NCI-H1436 (cell line): ENCODE measurements around the gene CHAMP1.
"Not testable (repeated sequence)": the region's sequence is repeated elsewhere in the genome, so short reads cannot be mapped to it uniquely, and the experiment has no call there.

Experiments
- DNase-seq: peaks from one replicate; lab custom pipeline; 2025; lab: John Stamatoyannopoulos, UW

CHAMP1 gene

DNA sequence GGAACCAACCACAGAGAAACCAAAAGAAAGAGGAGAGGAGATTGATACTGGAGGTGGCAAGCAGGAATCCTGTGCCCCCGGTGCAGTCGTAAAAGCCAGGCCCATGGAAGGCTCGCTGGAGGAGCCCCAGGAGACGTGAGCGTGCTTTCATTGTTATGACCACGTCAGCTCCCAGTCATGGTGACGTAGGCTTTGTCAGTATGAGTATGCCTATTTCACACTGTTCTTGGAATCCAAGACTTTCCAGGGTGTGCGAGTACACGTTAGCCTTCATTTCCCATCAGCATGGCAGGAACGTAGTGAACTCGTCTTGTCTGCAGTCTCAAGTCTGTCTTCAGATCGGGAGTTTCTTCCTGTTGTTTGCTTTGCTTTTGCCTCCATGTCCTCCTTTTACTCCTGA, 15.4 kb upstream of the CHAMP1 start:
- DNase-seq = no peak

DNA sequence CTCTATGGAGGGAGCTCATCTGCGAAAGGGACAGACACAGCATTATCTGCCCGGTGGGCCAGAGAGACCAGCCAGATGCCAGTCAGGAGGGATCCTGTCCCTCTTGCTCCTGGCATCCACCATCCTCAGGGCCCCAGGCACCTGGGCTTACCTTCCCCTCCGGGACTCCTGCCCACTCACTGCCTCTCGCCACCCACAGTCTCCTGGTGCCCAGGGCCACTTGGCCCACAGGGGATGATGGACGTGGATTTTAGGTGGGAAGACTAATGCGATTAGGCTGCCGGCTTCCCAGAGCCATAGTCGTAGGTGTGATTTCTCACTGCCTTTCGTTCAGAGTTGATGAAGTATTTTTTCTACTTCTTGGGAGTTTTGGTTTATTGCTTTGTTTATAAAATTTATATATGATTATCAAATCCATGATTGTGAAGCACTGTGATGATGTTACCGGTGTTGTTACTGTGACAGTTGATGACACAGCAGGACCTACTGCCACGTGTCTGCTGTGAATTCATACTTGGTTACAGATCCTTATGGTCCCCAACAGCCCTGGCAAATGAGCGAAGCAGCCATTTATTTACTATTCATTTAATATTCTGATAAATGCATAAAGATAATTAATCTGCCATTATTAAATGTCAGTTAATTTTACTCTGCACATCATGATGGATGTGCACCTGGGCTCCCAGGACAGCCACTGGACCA, 14.5 kb upstream of the CHAMP1 start:
- no peak for DNase-seq

DNA sequence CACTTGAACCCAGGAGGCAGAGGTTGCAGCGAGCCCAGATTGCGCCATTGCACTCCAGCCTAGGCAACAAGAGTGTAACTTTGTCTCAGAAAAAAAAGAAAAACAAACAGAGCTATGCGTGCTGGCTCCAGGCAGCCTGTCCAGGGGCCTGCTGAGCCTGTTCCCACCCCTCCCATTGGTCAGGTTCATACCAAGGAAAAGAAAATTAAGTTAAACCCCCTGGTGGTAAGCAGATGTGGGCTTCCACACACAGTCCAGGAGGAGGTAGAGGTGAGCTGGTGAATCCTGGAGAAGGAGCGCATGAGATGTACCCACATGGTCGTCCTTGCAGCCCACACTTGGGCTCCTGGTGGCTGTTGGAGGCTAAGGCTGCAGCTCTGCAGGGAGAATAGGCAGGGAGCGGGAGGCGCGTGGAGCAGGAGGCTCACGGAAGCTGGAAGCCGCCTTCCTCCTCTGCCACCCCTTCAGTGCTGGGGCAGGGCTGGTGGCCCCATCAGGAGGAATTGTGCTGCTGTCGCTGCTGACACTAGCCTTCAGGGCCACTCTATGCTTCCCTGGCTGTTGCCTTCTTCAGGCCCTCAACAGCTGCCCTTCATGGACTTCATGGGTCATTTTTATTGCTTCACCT, 10.5 kb upstream of the CHAMP1 start:
- no peak for DNase-seq

DNA sequence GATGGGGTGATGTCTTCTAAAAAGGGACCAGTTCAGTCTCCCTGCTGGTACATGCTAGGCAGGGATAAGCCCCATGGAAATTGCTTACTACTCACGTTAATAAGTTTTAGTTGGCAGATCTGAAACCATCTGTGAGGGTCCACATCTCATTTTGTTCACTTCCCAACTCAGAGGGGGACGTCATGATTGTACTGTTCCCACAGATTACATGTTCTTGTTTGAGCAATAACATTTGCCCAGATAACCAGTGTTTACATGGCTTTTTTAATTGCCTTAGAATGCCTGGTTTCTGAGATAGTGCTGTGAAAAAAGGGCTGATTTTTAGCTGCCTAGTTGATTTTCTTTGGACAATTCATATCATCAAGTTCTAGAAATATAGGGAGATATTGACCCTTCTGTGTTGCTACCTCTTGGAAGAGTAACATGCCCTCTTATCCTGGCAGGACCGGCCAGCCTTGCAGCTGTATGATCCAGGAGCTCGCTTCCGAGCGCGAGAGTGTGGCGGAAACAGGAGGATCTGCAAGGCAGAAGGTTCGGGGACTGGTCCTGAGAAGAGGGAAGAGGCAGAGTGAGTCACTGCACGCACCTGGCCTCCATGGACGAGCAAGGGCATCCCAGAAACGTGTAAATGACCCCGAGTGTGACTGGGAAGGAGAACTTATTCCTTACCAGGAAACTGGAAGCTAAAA, 9.8 kb upstream of the CHAMP1 start:
- DNase-seq = no peak

DNA sequence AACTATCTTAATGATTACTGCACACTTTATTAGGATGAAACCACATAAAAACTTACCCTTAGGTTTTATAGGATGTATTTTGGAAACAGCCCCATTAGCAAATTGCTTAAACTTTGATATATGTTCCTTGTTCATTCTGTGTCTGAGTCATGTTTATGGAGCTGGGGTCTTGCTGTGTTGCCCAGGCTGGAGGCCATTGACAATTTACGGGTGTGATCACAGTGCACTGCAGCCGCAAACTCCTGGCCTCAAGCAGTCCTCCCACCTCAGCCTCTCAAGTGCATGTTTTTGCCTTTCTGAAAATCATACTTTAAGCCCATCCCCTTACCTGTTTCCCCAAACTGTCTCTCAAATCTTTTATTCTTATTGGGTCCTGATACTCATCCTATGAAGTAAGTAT, 5.2 kb upstream of the CHAMP1 start:
- DNase-seq = no peak

DNA sequence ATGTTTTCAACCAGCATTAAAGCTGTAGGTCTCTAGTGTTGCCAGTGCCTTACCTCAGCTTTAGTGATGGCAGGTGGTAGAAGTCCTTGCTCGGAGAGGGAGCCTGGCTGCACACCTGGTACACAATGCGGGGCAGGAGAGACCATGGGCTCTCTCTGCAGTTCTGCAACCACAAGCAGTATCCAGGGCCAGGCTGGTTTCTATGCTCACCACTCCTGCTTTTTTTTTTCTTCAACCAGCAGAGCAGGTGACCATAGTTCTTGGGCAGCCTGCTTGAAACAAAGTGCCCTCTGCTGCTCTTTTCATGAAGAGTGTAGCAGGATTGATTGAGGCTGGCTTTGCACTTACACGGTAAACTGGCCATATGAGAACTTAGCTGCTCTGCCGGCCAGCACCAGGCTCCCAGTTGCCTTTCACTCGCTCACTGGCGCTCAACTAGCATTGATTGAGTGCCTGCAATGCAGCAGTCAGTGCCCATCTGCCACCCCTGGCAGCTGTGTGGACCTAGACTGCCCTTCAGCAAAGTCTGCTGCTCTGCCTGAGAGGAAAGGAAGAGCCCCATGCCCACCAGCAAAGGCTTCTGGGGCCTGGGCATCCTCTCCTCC, 4.4 kb upstream of the CHAMP1 start:
- no peak for DNase-seq

DNA sequence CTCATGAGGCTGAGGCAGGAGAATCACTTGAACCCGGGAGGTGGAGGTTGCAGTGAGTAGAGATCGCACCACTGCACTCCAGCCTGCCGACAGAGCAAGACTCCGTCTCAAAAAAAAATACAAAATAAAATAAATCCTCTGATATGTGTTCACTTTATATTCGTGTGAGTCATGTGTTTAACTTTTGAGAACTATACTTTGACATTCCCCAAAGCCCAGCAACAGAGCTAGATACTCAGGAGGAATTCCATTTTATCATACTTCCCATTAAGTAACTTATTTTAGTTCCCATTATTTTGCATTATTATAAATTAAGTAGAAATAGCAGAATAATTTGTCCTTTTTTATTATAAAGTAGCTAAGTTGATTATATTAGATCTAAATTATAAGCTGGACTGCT, 3.3 kb upstream of the CHAMP1 start:
- DNase-seq = no peak

DNA sequence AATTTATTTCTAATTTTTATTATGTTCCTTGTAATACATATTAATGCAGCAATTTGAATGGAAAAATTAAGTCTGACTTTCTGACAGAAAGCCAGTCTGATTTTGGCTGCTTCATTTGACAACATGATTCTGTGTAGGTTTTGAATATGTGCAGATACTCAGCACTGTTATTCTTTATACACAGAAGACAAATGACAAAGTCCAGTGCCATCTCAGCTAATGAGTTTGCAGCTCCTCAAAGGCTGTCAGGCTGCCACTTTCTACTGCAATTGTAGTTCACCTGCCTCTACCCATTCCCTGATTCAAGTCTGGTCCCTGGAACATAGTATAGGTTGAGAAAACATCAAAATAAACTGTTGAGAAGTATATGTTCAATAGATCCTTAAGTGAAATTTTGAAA, 2.9 kb upstream of the CHAMP1 start:
- no peak for DNase-seq

DNA sequence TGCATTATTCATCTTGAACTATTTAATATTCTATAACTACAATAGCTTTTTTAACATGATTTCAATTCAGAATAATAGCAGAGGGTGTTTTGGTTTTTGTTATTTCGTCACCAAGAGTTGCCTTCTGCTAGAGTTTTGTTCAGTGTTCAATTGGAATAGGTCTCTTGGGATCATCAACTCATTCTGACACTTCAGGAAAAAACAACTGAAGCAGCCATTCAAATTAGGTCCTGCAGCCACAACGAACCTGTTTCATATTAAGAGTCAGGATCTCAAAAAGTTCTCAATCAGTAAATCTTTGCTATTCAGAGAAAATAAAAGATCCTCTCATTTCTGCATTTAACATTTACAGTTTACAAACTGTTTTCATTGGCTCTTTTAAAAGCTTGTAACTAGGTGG, 2.4 kb upstream of the CHAMP1 start:
- DNase-seq = peak; percentile 18

DNA sequence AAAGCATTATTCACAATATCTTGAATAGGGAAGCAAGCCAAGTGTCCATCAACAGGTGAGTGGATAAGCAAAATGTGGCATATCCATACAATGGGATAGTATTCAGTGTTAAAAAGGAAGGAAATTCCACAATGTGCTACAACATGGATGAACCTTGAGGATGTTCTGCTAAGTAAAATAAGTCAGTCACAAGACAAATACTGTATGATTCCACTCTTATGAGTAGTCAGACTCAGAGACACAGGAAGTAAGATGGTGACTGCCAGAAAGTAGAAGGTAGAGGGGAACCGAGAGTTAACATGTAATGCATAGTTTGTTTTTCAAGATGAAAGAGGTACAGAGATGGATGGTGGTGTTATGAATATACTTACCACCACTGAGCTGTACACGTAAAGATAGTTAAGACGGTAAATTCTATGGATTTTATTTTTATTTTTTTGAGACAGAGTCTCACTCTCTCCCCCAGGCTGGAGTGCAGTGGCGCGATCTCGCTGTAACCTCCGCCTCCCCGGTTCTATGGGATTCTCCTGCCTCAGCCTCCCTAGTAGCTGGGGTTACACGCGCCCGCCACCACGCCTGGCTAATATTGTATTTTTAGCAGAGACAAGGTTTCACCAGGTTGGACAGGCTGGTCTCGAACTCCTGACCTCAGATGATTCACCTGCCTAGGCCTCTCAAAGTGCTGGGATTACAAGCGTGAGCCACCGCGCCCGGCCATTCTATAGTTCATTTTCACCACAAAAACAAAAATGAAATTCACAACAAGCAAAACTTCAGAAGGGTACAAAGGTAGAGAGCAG, 1.0 kb upstream of the CHAMP1 start:
- DNase-seq = no peak

DNA sequence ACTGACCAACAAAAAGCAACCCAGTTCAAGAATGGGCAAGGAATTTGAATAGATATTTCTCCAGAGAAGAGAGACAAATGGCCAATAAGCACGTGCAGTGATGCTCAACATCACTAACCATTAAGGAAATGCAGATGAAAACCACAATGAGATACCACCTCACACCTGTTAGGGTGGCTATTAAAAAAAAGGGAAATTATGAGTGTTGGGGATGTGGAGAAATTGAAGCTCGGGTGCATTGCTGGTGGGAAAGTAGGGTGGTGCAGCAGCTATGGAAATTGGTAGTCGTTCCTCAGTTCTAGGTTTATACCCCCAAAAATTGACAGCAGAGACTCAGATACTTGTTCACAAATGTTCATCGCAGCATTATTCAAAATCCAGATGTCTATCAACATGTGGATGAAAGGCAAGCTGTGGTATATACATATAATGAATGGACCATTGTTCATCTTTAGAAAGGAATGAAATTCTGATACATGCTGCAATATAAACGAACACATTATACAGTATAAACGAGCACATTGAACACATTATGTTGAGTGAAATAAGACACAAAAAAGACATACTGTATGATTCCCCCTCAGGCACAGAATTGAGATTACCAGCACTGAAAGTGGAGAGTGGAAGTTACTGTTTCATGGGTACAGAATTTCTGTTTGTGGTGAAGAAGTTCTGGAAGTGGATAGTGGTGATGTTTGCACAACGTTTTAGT, 927 bp downstream of the CHAMP1 start:
- no peak for DNase-seq

DNA sequence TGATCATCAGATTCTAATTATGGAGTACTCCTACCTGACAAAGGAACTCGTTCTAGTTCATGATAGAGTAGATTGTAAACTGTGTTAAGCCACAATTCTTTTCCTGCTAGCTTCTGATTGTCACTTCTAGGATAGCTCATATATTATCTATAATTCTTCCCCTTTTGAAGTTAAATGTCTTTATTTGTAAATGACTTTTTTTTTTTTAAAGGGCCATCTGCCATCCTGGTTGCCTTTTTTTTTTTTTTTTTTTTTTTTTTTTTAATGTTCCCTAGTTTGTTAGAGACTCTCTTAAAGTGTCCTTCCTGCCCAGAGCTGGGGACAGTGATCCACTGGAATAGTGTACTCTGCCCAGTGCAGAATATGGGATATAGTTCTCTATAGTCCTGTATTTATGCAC, 4.3 kb downstream of the CHAMP1 start:
- DNase-seq = no peak

DNA sequence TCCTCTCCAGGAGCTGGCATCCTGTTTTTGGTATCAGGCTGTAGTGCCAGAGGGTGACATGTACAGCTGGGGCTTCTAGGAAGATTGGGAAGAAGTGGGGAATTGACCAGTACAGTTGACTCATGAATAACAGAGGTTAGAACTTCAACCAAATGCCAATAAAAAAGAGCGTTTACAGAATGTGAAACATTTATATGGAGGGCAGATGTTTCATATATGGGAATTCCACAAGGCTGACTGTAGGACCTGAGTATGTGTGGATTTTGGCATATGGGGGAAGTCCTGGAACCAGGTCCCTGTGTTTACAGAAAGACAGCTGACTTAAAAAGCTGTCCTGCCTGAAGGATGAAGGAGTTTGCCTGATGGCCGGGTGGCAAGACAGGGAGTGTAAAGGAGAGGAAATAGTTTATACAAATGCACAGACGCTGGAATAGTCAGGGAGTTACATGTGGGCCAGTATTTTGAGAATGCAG, 5.2 kb downstream of the CHAMP1 start:
- DNase-seq = no peak

DNA sequence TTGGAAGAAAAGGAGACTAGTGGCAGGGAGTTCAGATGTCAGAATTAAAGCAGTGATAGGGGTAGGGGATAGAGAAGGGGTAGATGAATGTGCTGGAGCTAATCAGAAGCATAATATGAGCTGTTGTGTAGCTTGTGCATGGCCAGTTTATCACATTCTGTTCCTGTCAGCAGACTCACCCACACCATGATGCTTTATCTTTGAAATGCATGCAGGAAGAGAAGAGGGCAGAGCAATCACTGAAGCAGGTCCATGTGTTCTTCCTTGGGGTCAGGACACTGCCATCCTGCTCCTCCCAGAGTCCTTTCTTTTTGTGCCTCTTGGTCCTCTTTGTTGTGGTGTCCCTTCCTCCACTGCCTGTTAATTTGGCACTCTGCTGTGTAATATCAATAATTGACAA, 5.8 kb downstream of the CHAMP1 start:
- no peak for DNase-seq

DNA sequence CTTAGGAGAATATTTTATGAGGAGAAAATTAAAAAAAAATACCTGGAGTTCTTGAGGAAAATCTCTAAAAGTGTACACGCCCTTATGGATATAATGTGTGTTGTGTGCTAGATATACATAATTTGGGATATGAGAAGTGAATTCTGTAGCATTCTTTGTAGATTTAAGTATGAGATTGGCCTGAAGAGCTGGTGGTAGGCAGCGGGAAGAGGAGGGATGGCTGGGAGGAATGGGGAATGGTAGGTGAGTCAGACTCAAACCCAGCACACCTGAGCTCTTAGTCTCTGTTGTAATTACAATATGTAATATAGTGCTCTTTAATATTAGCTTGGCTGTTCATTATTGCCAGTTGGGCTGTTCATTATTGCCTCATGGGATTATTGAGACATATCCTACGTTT, 7.0 kb downstream of the CHAMP1 start:
- no peak for DNase-seq

DNA sequence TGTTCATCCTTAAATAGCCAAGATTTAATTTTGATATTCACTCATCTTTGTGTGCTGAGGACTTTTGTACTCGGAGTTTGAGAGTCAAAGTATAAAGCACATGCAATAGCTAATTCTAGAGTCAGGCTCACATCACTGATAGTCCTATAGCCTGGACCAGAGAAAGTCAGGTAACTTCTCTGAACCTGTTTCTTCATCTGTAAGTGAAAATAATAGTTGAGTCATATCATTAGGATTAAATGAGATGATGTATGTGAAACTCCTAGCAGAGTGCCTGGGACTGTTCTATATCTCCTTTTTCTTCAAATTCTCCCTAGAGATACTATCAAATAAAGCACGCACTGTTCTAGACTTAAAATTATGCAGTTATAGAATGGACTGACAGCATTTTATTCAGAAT, 9.0 kb downstream of the CHAMP1 start:
- DNase-seq = no peak

DNA sequence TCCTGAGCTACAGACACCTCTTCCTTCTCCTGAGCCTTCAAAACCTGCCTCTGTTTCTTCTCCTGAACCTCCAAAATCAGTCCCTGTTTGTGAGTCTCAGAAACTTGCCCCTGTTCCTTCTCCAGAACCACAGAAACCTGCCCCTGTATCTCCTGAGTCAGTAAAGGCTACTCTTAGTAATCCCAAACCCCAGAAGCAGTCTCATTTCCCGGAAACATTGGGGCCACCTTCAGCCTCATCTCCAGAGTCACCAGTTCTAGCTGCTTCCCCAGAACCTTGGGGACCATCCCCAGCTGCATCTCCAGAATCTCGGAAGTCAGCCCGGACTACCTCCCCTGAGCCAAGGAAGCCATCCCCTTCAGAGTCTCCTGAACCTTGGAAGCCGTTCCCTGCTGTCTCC, 10.0 kb downstream of the CHAMP1 start:
- DNase-seq = no peak

DNA sequence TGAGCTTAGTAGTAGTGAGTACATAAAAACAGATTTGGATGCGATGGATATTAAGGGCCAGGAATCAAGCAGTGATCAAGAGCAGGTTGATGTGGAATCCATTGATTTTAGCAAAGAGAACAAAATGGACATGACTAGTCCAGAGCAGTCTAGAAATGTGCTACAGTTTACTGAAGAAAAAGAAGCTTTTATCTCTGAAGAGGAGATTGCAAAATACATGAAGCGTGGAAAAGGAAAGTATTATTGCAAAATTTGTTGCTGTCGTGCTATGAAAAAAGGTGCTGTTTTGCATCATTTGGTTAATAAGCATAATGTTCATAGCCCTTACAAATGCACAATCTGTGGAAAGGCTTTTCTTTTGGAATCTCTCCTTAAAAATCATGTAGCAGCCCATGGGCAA, 11.4 kb downstream of the CHAMP1 start:
- DNase-seq = no peak

DNA sequence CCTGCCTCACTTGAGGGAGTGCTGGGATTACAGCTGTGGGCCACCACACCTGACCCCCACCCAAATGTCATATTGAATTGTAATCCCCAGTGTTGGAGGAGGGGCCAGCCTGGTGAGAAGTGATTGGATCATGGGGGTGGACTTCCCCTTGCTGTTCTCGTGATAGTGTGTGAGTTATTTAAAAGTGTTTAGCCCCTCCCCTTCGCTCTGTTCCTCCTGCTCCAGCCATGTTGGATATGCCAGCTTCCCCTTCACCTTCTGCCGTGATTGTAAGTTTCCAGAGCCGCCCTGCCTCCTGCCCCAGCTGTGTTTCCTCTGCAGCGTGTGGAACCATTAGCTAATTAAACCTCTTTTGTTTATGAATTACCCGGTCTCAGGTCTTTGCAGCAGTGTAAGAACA, 13.7 kb downstream of the CHAMP1 start:
- DNase-seq = no peak

DNA sequence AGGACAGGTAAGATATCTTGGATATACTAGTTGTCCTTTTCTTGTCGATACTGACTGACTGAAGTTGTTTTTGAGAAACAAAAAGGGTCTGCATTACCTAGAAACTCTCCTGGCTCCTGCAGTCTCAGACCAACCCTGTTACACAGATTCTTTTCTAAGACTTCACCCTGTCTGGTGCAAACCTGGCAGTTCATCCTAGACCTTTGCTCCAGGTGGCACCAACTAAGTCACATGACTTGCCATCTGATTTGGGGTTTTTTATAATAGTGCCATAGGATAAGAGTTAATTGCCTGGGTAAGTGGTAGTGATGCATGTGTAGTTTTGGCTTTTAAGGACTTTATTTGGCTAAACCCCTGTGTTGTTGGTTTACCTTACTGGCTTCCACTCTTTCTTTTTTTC, 14.3 kb downstream of the CHAMP1 start:
- DNase-seq = no peak

DNA sequence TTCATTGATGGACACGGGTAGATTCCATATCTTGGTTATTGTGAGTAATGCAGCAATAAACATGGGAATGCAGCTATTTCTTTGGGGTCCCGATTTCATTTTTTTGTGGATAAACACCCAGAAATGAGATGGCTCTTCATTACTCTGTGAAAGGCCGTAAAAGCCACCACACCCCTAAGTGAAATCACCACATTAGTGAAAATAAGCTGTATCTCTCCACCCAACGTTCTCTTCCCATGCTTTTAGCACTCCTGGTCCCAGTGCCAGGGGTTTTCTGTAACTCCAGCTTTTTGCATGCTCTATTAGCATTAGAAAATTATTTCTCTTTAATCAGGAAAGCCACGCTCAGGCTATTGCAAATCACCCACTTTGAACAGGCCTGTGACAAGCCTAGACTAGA, 15.8 kb downstream of the CHAMP1 start:
- DNase-seq = no peak

DNA sequence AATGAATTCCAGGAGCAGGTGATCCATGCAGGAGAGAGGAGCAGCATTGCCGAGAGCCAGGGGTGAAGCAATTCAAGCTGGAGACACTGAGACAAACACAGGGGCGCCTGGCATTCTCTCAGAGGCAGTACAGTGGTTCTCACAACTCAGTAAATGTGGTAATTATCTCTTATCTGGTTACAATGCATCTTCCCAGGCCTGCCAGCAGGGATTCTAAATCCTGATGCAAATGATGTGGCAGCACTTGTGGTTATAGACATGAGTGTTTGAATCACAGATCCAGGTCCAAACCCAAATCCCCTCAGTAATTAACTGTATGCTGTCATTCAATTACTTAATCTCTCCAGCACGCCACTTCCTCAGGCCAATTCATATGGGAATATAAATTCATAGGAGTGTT, 19.6 kb downstream of the CHAMP1 start:
- DNase-seq = not testable (repeated sequence)
